MM.1S (cell line): ENCODE measurements around the gene USP12.

Experiments used
- EZH2 ChIP-seq: fragments of 300-600 bp; sonication (generic); optimal IDR thresholded peaks from 2 replicates; pipeline ENCODE3; 2017; ENCODE audit warnings: low read depth, mild to moderate bottlenecking, antibody characterized with exemption, low read length, mixed read lengths
- EZH2phosphoT487 ChIP-seq: fragments of 300-600 bp; sonication (generic); IDR thresholded peaks from 2 replicates; pipeline ENCODE4 v1.6.1; 2018; ENCODE audit warnings: antibody characterized with exemption, low read length
- TF ChIP-seq, protein P1 (sequence below): fragments of 300-600 bp; sonication (generic); IDR thresholded peaks from 2 replicates; pipeline ENCODE4 v1.5.1; 2016; ENCODE audit warnings: antibody characterized with exemption, low read length, mixed read lengths

DNA sequence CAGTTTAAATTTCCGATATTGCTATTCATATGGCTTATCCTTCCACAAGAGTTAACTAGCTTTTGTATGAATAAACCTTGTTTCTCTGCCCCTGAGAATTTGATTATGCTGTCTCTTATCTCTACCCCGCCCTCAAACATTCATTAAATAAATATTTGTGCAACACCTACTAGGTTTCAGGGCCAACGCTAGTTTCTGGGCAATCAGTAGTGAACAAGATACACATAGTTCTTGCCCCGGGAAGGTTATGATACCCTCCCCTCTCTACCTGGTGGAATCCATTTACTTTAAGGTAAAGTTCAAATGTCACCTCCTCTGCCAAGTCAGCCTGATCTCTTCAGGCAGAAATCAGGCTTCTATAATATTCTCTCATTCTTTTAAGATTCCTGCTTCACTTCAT is 16.6 kb upstream of the USP12 start:
- TF ChIP-seq, protein P1, sequence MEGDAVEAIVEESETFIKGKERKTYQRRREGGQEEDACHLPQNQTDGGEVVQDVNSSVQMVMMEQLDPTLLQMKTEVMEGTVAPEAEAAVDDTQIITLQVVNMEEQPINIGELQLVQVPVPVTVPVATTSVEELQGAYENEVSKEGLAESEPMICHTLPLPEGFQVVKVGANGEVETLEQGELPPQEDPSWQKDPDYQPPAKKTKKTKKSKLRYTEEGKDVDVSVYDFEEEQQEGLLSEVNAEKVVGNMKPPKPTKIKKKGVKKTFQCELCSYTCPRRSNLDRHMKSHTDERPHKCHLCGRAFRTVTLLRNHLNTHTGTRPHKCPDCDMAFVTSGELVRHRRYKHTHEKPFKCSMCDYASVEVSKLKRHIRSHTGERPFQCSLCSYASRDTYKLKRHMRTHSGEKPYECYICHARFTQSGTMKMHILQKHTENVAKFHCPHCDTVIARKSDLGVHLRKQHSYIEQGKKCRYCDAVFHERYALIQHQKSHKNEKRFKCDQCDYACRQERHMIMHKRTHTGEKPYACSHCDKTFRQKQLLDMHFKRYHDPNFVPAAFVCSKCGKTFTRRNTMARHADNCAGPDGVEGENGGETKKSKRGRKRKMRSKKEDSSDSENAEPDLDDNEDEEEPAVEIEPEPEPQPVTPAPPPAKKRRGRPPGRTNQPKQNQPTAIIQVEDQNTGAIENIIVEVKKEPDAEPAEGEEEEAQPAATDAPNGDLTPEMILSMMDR, result no peak
- TF ChIP-seq EZH2, result no peak
- TF ChIP-seq EZH2phosphoT487, result no peak
